IPS DF 4.7 (cell line): ENCODE results near the gene SAMHD1.
"Not testable (repeated sequence)": the region's sequence is repeated elsewhere in the genome, so short reads cannot be mapped to it uniquely, and the experiment has no call there.

Experiments used
- DNase-seq: peaks from one replicate; pipeline ENCODE4 v3.0.0-alpha.2; 2013; ENCODE audit warnings: low spot score; ENCODE audit errors: extremely low read depth

Gene SAMHD1

GRCh38 chr20:36917240-36917639 is 34.3 kb downstream of the SAMHD1 start:
- no peak for DNase-seq

DNA sequence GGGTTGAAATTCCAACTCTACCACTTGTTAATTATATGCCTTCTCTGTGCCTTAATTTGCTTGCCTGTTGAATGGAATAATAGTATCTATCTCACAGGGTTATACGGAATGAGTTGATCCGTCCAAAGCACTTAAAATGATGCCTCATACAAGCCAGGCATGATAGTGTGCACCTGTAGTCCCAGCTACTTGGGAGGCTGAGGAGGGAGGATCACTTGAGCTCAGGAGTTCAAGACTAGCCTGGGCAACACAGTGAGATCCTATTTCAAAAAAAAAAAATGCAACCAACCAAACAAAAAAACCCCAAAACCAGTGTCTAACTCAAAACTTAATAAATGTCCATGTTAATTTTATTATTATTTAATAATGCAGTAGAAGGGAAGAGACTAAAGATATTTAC is 35.3 kb downstream of the SAMHD1 start:
- no peak for DNase-seq

- no peak for DNase-seq
These were observed 42.9 kb downstream of the SAMHD1 start for GRCh38 chr20:36908603-36909002.

DNA sequence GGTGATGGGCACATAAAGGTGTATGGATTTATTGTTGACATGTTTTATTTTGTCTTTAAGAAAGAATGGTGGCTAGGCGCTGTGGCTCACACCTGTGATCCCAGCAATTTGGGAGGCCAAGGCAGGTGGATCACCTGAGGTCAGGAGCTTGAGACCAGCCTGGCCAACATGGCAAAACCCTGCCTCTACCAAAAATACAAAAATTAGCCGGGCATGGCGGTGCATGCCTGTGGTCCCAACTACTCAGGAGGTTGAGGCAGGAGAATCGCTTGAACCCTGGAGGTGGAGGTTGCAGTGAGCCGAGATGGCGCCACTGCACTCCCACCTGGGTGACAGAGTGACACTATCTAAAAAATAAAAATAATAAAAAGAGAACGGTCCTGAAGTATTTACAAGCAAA is 45.4 kb downstream of the SAMHD1 start:
- not testable (repeated sequence) for DNase-seq

GRCh38 chr20:36905566-36905965 is 45.9 kb downstream of the SAMHD1 start:
- DNase-seq = not testable (repeated sequence)

GRCh38 chr20:36904690-36905089 is 46.8 kb downstream of the SAMHD1 start:
- no peak for DNase-seq

DNA sequence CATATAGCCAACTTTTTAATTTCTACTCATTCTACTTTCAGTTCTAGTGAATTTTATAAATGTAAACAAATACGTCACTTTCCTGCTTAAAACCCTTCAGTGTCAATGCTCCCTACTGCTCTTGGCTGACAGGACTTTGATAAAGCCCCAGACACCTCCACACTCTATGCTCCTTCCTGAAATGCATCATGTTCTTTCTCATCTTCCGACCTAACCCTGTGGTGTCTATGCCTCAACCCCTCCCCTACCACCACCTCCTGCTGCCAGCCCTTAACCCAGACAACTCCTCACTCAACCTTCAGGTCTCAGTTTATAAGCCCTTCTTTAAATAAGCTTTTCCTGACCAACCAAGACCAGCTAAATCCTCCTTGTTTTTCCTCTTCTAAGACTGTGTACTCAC is 56.5 kb downstream of the SAMHD1 start:
- DNase-seq = no peak

GRCh38 chr20:36893801-36894200 is 57.7 kb downstream of the SAMHD1 start:
- DNase-seq = no peak

GRCh38 chr20:36891211-36891610 is 60.3 kb downstream of the SAMHD1 start:
- DNase-seq = no peak

GRCh38 chr20:36890586-36890985 is 60.9 kb downstream of the SAMHD1 start:
- DNase-seq = no peak

DNA sequence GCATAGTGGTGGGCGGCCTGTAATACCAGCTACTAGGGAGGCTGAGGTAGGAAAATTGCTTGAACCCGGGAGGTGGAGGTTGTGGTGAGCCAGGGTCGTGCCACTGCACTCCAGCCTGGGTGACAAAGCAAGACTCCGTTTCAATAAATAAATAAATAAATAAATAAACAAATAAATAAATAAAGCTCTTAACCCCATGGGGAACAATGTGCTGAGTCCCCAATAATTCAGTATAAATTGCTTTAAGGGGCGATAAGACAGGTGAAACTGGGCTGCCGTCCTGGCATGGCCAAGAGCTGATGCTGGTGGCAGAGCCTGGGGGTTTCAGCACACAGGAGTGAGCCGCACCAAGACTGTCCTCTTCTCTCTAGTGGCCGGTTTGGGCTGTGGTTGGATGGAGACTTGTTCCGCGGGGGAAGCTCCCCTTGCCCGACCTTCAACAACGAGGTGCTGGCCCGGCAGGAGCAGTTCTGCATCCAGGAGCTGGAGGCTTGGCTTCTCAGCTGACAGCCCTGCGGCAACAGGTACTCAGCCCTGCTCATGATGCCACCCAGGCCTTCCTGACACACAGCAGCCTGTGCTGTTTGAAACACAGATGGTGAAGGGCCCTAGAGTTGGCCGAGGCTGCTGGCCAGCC is 62.5 kb downstream of the SAMHD1 start:
- no peak for DNase-seq

DNA sequence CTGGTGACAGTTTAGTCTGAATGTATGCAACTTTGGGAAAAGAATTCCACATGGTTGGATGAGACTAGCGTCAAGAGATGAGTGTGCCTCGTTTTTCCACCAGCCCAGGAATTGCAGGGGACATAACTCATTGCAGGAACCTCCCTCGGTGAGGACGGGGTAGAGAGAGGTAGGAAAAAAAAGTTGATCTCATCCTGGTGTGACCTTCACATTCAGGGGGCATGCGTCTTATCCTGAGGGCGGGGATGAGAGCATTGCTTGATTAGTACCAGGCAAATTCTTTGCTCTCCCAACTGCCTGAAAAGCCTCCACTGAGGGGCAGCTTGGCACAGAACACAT is 63.8 kb downstream of the SAMHD1 start:
- no peak for DNase-seq

DNA sequence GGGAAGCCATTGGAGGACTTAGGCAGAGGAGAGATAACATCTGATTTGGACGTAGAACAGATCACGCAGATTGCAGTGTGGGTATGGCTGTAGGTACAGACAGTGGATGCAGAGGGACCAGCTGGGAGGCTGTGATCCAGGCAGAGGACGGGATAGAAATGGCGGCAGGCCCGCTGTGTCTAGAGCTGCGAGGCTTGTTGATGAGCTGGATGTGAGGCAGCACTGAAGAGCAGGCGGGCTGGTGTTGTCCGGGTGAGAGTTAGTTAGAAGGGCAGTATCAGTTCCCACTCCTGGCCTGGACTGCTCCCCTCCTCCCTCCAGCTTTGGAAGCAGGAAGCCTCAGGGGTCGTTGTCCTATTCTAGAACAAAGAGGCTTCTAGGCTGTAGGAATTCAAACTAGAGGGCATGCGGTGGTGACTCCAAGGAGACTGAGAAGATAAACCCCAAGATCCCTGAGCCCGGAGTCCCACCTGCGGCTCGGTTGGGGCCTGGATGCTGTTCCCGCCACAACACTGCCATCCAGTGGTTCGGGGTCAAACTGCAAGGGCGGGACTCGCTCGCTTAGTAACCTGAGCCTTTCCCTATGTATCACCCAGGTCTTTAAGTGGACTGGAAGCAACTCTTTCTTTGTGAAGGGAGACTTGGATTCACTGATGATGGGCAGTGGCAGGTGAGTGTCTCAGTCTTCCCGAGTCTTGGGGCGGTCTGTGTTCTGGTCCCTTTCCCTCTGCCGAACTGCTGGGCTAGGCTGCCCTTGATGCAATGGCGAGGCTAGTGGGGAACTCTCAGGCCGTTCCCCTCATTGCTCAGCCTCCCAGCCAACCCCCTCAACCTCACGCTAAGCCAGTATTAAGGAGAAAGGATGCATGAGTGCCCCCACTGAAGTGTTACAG is 64.4 kb downstream of the SAMHD1 start:
- peak; percentile 91 for DNase-seq

GRCh38 chr20:36885356-36885755 is 66.2 kb downstream of the SAMHD1 start:
- no peak for DNase-seq

DNA sequence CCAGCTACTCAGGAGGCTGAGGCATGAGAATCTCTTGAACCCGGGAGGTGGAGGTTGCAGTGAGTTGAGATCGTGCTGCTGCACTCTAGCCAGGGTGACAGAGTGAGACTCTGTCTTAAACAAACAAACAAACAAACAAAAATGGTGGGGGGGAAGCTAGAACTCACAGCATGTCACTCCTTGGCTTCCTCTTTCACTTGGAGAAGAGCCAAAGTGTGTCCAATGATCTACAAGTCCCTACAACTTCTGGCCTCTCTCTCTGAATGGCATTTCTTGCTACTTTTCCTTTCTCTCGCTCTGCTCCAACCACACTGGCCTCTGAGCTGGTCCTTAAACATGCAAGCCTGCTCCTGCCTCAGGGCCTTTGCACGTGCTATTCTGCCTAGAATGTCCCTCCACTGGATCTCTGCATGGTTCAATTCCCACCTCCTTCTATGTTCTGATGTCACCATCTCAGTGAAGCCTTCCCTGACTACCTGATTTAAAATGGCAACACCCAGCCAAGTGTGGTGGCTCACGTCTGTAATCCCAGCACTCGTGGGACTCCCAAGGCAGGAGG is 67.5 kb downstream of the SAMHD1 start:
- DNase-seq = no peak

DNA sequence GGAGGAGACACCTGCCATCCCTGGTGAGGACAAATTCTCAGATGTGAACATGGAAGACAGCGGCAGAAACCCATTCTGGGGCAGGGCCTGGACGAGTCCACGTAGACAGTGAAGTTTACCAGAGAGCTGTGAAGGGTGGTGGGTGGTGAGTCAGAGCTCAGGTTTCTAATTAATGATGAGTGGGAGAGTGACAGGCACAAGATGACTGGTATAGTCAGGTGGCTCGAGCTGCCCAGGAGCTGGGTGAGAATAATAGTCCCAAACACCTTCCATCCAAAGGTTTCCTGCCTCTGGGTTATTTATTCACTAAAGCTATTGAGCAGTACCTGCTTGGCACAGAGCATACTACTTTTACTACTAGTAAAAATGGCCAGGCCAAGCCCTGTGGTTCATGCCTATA is 69.6 kb downstream of the SAMHD1 start:
- DNase-seq = no peak

- no peak for DNase-seq
These were observed 70.2 kb downstream of the SAMHD1 start for GRCh38 chr20:36881331-36881730.

GRCh38 chr20:36880741-36881250 is 70.7 kb downstream of the SAMHD1 start:
- DNase-seq = no peak

DNA sequence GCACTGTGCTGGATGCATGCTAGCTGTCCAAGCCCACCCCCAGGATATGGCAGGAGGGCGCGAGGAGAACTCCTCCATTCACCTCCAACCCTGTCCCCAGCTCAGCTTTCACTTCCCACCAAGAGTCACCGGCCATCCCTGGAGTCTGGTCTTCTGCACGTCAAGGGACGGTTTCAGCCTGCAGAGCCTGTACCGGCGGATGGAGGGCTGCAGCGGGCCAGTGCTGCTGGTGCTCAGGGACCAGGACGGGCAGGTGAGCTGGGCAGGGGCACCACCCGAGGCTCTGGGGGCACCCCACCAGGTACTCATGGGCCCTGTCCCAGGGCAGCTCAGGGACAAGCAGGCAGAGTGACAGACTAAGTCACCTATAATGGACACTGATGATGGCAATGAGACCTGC is 72.6 kb downstream of the SAMHD1 start:
- DNase-seq = no peak

DNA sequence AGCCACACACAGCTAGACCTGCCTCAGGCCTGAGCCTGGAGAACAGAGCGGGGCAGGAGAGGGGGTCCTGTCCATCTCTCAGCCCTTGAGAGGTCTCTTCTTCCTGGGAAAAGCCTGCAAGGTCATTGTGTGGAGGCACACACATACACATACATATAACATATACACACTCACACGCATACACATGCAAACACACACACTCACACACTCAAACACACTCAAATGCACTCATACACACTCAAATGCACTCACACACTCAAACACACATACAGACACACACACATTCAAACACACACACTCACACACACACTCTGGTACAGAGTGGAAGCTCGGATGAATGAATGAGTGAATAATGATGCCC is 75.1 kb downstream of the SAMHD1 start:
- no peak for DNase-seq

DNA sequence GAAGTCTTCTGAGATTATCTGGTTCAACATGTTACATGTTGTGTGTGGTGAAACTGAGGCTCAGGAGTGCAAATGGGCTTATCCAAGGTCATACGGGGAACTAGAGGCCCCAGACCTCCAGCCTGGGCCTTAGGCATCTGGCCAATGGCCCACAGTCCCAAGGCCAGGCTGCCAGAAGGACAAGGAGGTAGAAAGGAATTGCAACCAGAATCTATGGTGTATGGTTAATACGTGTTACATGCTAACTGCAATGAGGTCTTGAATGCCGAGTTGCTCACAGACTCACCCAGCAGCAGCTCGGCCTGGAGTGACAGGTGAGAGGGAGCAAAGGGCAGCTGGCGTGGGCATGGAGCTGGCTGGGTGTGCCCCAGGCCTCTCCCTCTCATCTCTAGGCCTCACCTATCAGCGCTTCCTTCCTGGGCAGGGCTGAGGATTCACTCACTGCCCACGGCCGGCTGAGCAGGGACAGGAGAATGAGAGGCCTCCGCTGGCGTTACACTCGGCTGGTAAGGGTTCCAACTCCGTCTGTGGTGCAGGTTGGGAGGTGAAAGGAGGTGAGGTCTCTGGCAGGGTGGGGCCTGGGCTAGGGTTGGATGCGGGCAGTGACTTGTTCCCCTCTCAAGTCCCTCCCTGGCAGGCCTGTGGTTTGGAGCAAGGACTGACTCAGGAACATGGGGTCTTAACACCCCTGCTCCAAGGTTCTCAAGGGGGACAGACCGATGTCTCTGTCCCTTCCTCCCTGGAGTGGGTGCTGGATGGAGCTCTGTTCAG is 75.6 kb downstream of the SAMHD1 start, which contains the start of gene TLDC2:
TLDC2 (plus strand) TSS at position 437 of the 771 bp plus-strand sequence; CDS start at position 474, 37 bp downstream.
- DNase-seq = no peak

DNA sequence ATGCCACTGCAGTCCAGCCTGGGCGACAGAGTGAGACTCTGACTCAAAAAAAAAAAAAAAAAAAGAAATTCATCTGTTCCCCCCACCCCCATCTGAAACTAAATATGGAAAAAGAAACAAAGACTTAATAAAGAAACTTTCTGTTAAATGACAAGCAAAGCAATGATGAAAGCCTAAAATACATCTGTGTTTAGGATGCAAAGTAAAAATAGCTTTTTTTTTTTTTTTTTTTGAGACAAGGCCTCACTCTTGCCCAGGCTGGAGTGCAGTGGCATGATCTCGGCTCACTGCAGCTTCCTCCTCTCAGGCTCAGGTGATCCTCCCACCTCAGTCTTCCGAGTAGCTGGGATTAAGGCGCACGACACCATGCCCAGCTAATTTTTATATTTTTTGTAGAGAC is 76.4 kb downstream of the SAMHD1 start:
- DNase-seq = not testable (repeated sequence)
